Psoas muscle (tissue), 8 donors: Measurements from ENCODE around the gene PRRX1. TPM values are rescaled to one million over a fixed set of nuclear protein-coding genes. Genes with fewer than 3 reads are reported as not detected.

ENCODE experiments used
- ATAC-seq, 4 donors: fragments of 200-7000 bp; cut with Tn5 transposase; one replicate each; pipeline ENCODE4 v1.9.1; 2020; ENCODE audit warnings: moderate library complexity in 3 of 4, mild to moderate bottlenecking in 2 of 4
- DNase-seq, 2 donors: peaks; one replicate each; pipeline ENCODE4 v3.0.0-alpha.2; 2020
- H3K27ac ChIP-seq: fragments of 200-600 bp; one replicate; pipeline ENCODE4 v1.8.0; 2022
- H3K27me3 ChIP-seq, 3 donors: fragments of 200-600 bp in 1 of 3; one replicate each; pipeline versions ENCODE4 v1.6.1 to v1.8.0; 2013 to 2022; ENCODE audit warnings: low read length in 2 of 3, mild to moderate bottlenecking in 2 of 3, moderate library complexity in 1 of 3; ENCODE audit not compliant: insufficient read depth in 3 of 3
- H3K36me3 ChIP-seq, 2 donors: fragments of 200-600 bp in 1 of 2; one replicate each; pipeline versions ENCODE4 v1.6.1 to v1.8.0; 2013 to 2022; ENCODE audit warnings: low read depth in 1 of 2, mild to moderate bottlenecking in 1 of 2, moderate library complexity in 1 of 2; ENCODE audit not compliant: insufficient read depth in 1 of 2
- H3K4me1 ChIP-seq: fragments of 200-600 bp; one replicate; pipeline ENCODE4 v1.8.0; 2022
- H3K4me3 ChIP-seq: fragments of 200-600 bp; one replicate; pipeline ENCODE4 v1.8.0; 2022; ENCODE audit warnings: mild to moderate bottlenecking
- H3K9me3 ChIP-seq: fragments of 200-600 bp; one replicate; pipeline ENCODE4 v1.8.0; 2022
- WGBS, 3 donors: extraction: QIAGEN DNeasy Blood & Tissue Kit; methylation state at CpG; one replicate each; pipeline versions ENCODE4 v1.1.6 to v1.1.7; 2013; 5-methylcytosine and 5-hydroxymethylcytosine counted together
- intact Hi-C, 2 donors: fragments of 100-400 bp; cut with DNase I; formaldehyde crosslinking; loops; one replicate each; pipeline versions ENCODE4 v1.11.0 to v1.14.2; 2022
- polyA plus RNA-seq, 3 donors: library from polyadenylated mRNA; stranded (reverse); fragments of 200-250 nt; gene quantifications; one replicate each; pipeline ENCODE4 v1.2.3, GENCODE V29; 2013
- total RNA-seq, 4 donors: library from RNA; stranded (reverse); fragmentation: NEBNext Ultra II Directional in 2 of 4; extraction: Animal tissue kit (Norgen Biotek cat#: 25700) in 2 of 4; gene quantifications; one replicate each; pipeline versions ENCODE4 v1.2.1 to v1.2.4, GENCODE V29; 2021 to 2023
- TF ChIP-seq, protein P1 (sequence below): fragments of 200-600 bp; IDR thresholded peaks from one replicate; pipeline ENCODE4 v1.8.0; 2022; ENCODE audit warnings: antibody characterized with exemption
- donor health status: healthy with polysubstance abuse.
- donor health status: DM: no; HTN: no; CAD: no; lungs with moderate emphysema.
- donor health status: Bipolar disorder and iron deficiency.
- donor health status: healthy.
- donor health status: DM: yes; HTN: yes; CAD: no.
- donor health status: DM: no; HTN: no; CAD: no.
- donor health status: DM: no; HTN: no; CAD: no.
- donor health status: DM: yes; HTN: yes; CAD: no.

PRRX1 gene
- total and polyA plus RNA-seq, 7 donors = 27.7 to 256 (median 64.1) TPM

DNA sequence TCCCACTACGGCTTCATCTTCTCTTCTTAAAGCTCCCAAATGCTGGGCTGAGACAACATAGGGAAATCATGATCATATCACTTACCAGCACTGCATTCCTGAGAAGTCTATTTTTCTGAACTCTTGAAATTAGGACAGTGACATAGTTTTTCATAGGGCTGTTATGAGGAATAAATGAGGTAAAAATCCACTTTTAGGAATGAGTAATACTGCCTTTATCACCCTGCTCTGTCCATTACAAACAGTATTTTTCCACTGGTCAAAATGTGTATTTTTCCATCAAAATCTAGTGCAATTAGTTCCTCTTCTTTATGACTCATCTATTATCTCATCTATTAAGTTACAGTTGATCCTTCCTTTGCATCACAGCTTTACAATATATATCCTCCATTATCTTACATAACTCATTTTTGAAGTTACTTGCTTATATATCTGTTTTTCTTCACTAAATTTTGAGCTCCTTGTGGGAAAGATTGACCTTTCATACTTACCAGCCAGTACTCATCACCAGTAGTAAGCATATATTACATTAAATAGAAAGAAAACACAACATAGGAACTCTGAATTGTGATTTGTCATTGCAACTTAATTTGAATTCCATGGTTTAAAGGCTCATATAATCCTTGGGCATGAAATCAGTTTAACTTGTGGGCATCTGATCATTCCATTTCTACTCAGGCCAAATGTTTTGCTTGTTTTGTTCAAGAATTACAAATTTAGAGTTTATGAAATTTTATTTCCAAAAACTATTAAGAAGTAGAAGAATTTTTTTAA lies 37.1 kb downstream of the PRRX1 start:
- H3K4me3 ChIP-seq = no peak overlapping the region
- TF ChIP-seq, protein P1, sequence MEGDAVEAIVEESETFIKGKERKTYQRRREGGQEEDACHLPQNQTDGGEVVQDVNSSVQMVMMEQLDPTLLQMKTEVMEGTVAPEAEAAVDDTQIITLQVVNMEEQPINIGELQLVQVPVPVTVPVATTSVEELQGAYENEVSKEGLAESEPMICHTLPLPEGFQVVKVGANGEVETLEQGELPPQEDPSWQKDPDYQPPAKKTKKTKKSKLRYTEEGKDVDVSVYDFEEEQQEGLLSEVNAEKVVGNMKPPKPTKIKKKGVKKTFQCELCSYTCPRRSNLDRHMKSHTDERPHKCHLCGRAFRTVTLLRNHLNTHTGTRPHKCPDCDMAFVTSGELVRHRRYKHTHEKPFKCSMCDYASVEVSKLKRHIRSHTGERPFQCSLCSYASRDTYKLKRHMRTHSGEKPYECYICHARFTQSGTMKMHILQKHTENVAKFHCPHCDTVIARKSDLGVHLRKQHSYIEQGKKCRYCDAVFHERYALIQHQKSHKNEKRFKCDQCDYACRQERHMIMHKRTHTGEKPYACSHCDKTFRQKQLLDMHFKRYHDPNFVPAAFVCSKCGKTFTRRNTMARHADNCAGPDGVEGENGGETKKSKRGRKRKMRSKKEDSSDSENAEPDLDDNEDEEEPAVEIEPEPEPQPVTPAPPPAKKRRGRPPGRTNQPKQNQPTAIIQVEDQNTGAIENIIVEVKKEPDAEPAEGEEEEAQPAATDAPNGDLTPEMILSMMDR = no peak
- peaks cover 51% of the 10 kb centered on the region for H3K4me1 ChIP-seq
- ATAC-seq (no peak), DNase-seq (no peak)
- H3K36me3 ChIP-seq = no peaks in the 10 kb centered on the region
- no peaks in the 10 kb centered on the region for H3K9me3 ChIP-seq
- no peaks in the 10 kb centered on the region for H3K27me3 ChIP-seq
- 37 to 50% (median 50%) methylated on average over 1 of the region's 1 CpG for WGBS, 3 donors
- H3K27ac ChIP-seq = peak overlapping the region; percentile 73
- intact Hi-C loops = no loop called here

DNA sequence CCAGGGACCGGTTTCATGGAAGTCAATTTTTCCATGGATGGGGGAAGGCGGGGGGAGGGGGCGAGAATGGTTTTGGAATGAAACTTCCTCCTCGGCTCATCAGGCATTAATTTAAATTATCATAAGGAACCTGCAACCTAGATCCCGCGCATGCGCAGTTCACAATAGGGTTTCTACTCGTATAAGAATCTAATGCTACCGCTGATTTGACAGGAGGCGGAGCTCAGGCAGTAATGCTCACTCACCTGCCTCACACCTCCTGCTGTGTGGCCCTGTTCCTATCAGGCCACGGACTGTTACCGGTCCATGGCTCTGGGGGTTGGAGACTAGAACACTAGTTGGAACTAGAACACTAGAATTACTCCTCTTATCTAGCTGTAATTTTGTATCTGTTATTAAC lies 38.0 kb downstream of the PRRX1 start:
- Histone ChIP-seq H3K9me3 (no peaks in the 10 kb centered on the region), H3K4me1 (peaks cover 42% of the 10 kb centered on the region), H3K36me3 (no peaks in the 10 kb centered on the region), H3K27me3 (no peaks in the 10 kb centered on the region), H3K27ac (no peak overlapping the region), H3K4me3 (no peak overlapping the region)
- ATAC-seq (no peak), DNase-seq (no peak)
- TF ChIP-seq, protein P1 = no peak
- 88 to 91% (median 91%) methylated on average over 12 of the region's 12 CpGs for WGBS, 3 donors
- intact Hi-C loops = no loop called here

DNA sequence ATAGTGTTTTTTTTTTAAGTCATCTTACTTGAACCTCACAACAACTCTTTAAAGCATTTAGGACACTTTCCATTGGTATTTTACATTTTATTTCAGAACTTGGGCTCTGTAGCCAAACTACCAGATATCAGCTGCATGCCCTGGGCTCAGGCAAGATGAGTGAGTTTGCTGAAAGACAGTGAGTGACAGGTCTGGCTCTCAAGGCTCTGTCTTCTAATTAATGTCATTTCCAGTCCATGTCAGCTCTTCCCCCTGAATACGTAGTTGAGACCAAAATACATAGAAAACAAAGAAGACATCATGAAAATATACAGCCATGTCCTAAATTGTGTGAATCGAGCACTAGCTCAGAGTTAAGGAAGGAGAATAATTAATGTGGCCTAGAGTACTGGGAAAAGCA lies 39.7 kb downstream of the PRRX1 start:
- Histone ChIP-seq H3K4me3 (no peak overlapping the region), H3K4me1 (peaks cover 43% of the 10 kb centered on the region), H3K36me3 (no peaks in the 10 kb centered on the region), H3K9me3 (no peaks in the 10 kb centered on the region), H3K27me3 (no peaks in the 10 kb centered on the region), H3K27ac (peak overlapping the region; percentile 25)
- 70 to 78% (median 77%) methylated on average over 2 of the region's 2 CpGs for WGBS, 3 donors
- DNase-seq (no peak), ATAC-seq (no peak)
- intact Hi-C loops = no loop called here
- TF ChIP-seq, protein P1 = no peak

DNA sequence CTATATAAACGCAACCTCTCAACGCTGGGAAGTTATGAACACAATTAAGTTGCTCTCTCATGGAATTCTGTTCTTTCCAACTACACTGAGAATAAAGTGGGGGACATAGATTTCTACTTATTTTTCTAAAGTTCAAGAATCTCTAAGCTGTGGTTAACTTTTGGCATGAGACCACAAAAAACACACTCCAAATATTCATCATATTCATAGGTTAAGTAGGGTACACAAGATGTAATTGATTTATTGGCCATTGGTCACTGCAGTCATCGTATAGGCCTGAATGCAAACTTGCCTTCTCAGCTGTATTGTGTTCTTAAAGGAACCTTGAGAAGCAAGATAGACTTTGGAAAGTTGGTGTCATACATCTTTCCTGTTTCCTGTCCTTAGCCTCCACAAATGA lies 40.3 kb downstream of the PRRX1 start:
- no peak for ATAC-seq
- no peaks in the 10 kb centered on the region for H3K36me3 ChIP-seq
- H3K4me1 ChIP-seq = peaks cover 43% of the 10 kb centered on the region
- H3K27me3 ChIP-seq = no peaks in the 10 kb centered on the region
- DNase-seq = no peak
- H3K4me3 ChIP-seq = no peak overlapping the region
- H3K27ac ChIP-seq = peak overlapping the region; percentile 25
- intact Hi-C loops = no loop called here
- no peaks in the 10 kb centered on the region for H3K9me3 ChIP-seq
- 91 to 95% (median 92%) methylated on average over 3 of the region's 3 CpGs for WGBS, 3 donors
- TF ChIP-seq, protein P1 = no peak

DNA sequence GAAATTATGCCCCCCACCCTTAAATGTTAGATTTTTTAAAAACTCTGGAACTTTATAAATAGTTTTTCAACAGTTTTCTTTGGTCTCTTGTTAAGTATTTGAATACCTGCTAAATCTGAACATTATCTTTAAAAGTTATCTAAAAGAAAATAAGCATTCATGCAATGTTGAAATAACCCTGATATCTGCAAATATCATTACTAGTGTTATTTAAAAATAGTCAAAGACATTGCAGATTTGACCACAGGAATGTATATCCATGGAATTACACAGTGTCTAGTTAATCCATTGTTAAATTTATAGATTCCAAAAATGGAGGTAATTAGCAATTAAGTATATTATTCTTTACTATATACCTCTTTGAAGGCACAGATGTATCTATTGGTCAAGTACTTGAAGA lies 42.0 kb downstream of the PRRX1 start:
- no peaks in the 10 kb centered on the region for H3K36me3 ChIP-seq
- no peaks in the 10 kb centered on the region for H3K9me3 ChIP-seq
- H3K4me1 ChIP-seq = peaks cover 28% of the 10 kb centered on the region
- H3K27ac ChIP-seq = peak overlapping the region; percentile 88
- no peaks in the 10 kb centered on the region for H3K27me3 ChIP-seq
- TF ChIP-seq, protein P1 = no peak
- ATAC-seq (no peak), DNase-seq (no peak)
- intact Hi-C loops = no loop called here
- no peak overlapping the region for H3K4me3 ChIP-seq
